DOHH2 (cell line): ENCODE results near the gene HSPB3.

ENCODE experiments used
- H3F3A ChIP-seq: fragments of 200-600 bp; sonication (generic), shearing (Covaris generic); 2 replicates; pipeline ENCODE4 v1.6.0; 2016; ENCODE audit warnings: antibody characterized with exemption, mild to moderate bottlenecking; ENCODE audit not compliant: control insufficient read depth, insufficient read depth
- H3K27ac ChIP-seq: fragments of 200-600 bp; sonication (generic); 2 replicates; pipeline ENCODE4 v1.5.1; 2014; ENCODE audit warnings: low read depth, mild to moderate bottlenecking, low read length, moderate library complexity
- H3K27me3 ChIP-seq: fragments of 200-600 bp; sonication (generic); 2 replicates; pipeline ENCODE4 v1.6.1; 2014; ENCODE audit warnings: mild to moderate bottlenecking, low read length, mixed read lengths; ENCODE audit not compliant: control insufficient read depth
- H3K36me3 ChIP-seq: fragments of 200-600 bp; sonication (generic); 2 replicates; pipeline ENCODE4 v1.6.1; 2014; ENCODE audit warnings: mild to moderate bottlenecking, low read length, moderate library complexity, mixed read lengths; ENCODE audit not compliant: control insufficient read depth
- H3K4me1 ChIP-seq: fragments of 200-600 bp; sonication (generic); 2 replicates; pipeline ENCODE4 v1.6.1; 2014; ENCODE audit warnings: mild to moderate bottlenecking, low read length, mixed read lengths; ENCODE audit not compliant: control insufficient read depth
- H3K4me2 ChIP-seq: fragments of 200-600 bp; sonication (generic); 2 replicates; pipeline ENCODE4 v1.6.0; 2014; ENCODE audit warnings: mild to moderate bottlenecking, low read length, moderate library complexity
- H3K4me3 ChIP-seq: fragments of 200-600 bp; sonication (generic); 2 replicates; pipeline ENCODE4 v1.5.1; 2014; ENCODE audit warnings: mild to moderate bottlenecking, low read length, mixed read lengths
- H3K79me2 ChIP-seq: fragments of 200-600 bp; sonication (generic); 2 replicates; pipeline ENCODE4 v1.6.1; 2014; ENCODE audit warnings: mild to moderate bottlenecking, low read length, mixed read lengths; ENCODE audit not compliant: control insufficient read depth
- H3K9me2 ChIP-seq: fragments of 200-600 bp; sonication (generic); replicated peaks from 2 replicates; pipeline ENCODE4 v1.6.1; 2014; ENCODE audit warnings: mild to moderate bottlenecking, low read length, mixed read lengths; ENCODE audit not compliant: control insufficient read depth
- H3K9me3 ChIP-seq: fragments of 200-600 bp; sonication (generic); 2 replicates; pipeline ENCODE4 v1.6.1; 2014; ENCODE audit warnings: antibody characterized with exemption, low read length, mixed read lengths; ENCODE audit not compliant: control insufficient read depth, insufficient read depth
- H4K20me1 ChIP-seq: fragments of 200-600 bp; sonication (generic); 2 replicates; pipeline ENCODE4 v1.6.0; 2014; ENCODE audit warnings: low read depth, mild to moderate bottlenecking, antibody characterized with exemption, low read length, moderate library complexity; ENCODE audit not compliant: control insufficient read depth, insufficient read depth
- EZH2phosphoT487 ChIP-seq: fragments of 200-600 bp; sonication (generic); IDR thresholded peaks from 2 replicates; pipeline ENCODE4 v1.6.1; 2017; ENCODE audit warnings: borderline replicate concordance, mild to moderate bottlenecking, antibody characterized with exemption, low read length, moderate library complexity, mixed read lengths
- TF ChIP-seq, protein P1 (sequence below): fragments of 200-600 bp; sonication (generic); IDR thresholded peaks from one replicate; pipeline ENCODE4 v1.5.1; 2014; ENCODE audit warnings: antibody characterized with exemption, mild to moderate bottlenecking, low read depth, low read length; ENCODE audit not compliant: poor library complexity, severe bottlenecking

The HSPB3 gene

DNA sequence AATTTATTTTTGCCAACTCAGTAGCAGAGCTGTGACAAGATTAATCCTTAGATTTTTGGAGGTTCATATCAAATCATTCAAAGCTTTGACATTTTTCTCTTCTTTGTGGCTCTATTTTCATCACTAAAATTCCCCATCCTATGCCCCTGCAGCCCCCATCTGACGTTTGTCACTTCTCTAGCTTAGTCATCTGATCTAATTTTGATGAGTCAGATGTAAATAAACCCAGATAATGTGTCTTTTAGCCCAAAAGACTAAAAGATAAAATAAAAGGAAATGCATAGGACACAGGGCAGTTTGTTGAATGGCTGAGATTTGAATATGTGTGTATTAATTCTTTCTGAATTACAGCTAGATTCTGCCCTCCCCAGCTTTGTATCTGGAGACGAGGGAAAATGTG is 897 bp upstream of the HSPB3 start:
- no peaks in the 10 kb centered on the region for H3K9me2 ChIP-seq
- H3K27ac ChIP-seq: no peak overlapping the region
- H4K20me1 ChIP-seq: no peaks in the 10 kb centered on the region
- H3K27me3 ChIP-seq: peaks cover 9% of the 10 kb centered on the region
- H3K79me2 ChIP-seq: no peaks in the 10 kb centered on the region
- no peaks in the 10 kb centered on the region for H3K9me3 ChIP-seq
- H3K36me3 ChIP-seq: no peaks in the 10 kb centered on the region
- H3K4me1 ChIP-seq: no peaks in the 10 kb centered on the region
- no peaks in the 10 kb centered on the region for H3F3A ChIP-seq
- H3K4me2 ChIP-seq: no peak overlapping the region
- H3K4me3 ChIP-seq: no peak overlapping the region
- TF ChIP-seq, protein P1, sequence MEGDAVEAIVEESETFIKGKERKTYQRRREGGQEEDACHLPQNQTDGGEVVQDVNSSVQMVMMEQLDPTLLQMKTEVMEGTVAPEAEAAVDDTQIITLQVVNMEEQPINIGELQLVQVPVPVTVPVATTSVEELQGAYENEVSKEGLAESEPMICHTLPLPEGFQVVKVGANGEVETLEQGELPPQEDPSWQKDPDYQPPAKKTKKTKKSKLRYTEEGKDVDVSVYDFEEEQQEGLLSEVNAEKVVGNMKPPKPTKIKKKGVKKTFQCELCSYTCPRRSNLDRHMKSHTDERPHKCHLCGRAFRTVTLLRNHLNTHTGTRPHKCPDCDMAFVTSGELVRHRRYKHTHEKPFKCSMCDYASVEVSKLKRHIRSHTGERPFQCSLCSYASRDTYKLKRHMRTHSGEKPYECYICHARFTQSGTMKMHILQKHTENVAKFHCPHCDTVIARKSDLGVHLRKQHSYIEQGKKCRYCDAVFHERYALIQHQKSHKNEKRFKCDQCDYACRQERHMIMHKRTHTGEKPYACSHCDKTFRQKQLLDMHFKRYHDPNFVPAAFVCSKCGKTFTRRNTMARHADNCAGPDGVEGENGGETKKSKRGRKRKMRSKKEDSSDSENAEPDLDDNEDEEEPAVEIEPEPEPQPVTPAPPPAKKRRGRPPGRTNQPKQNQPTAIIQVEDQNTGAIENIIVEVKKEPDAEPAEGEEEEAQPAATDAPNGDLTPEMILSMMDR: no peak
- TF ChIP-seq EZH2phosphoT487: no peak

DNA sequence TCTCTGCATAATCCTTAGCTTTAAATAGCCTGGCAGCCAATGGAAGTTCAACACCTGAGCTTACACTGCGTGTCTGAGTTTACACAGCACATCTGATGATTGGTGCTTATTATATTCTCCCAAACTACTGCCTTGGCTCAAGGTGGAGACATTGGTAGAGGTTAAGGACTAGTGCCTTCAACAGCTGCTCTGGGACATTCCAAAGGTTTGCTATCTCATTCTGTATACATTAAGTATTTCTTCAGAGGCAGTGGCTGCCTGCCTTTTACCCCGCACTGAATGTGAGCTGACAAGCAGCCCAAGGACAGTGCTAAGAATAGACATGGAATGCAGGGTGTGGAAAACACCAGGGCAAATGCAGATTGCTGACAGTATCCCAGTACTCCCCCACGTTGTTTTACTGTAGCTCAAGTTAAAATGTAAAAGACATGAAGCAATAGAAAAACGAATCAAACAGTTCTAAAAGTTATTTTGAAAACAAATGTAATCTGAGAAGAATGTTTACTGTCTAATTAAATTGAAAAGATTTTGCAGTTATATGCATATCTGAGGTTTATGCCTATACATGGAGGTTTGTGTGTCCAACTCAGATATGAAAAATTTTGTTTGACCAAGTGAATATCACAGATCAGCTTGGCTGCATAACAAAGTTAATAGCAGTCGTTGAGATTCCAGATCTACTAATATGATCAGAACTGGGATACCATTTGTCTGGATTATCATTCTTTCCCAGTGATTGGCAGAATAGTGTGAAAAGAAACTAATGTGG is 1.8 kb downstream of the HSPB3 start:
- Histone ChIP-seq H3K9me3 (no peaks in the 10 kb centered on the region), H3K36me3 (no peaks in the 10 kb centered on the region), H4K20me1 (no peaks in the 10 kb centered on the region), H3K4me2 (no peak overlapping the region), H3K27ac (no peak overlapping the region), H3K79me2 (no peaks in the 10 kb centered on the region), H3K9me2 (no peaks in the 10 kb centered on the region), H3F3A (no peaks in the 10 kb centered on the region), H3K4me3 (no peak overlapping the region), H3K27me3 (peaks cover 5% of the 10 kb centered on the region; the same call in 1 of the 2 replicates), H3K4me1 (no peaks in the 10 kb centered on the region)
- TF ChIP-seq, protein P1: no peak
- TF ChIP-seq EZH2phosphoT487: no peak

DNA sequence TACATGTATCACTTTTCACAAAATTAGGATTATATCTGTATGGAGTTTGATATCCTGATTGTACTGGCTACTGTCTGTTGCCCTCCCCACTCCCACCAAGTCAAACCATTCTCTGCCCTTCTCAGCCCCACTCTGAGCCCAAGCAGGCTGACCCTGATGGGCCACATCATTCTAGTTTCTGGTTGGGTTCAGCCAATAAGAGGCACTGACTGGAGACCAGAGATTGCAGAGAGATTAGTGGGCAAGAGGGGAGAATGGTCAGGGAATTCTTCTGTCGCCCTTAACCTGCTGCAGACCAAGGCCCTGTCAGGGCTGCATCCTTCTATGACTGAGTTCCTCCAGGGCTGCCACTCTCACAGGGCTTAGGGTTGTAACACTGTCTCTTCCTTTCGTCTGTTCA is 2.7 kb downstream of the HSPB3 start:
- no peaks in the 10 kb centered on the region for H3K36me3 ChIP-seq
- no peak overlapping the region for H3K4me2 ChIP-seq
- H3K4me1 ChIP-seq: no peaks in the 10 kb centered on the region
- no peak overlapping the region for H3K27ac ChIP-seq
- no peaks in the 10 kb centered on the region for H3K79me2 ChIP-seq
- TF ChIP-seq, protein P1: no peak
- no peak for TF ChIP-seq EZH2phosphoT487
- H3K4me3 ChIP-seq: no peak overlapping the region
- H3K9me3 ChIP-seq: peaks cover 5% of the 10 kb centered on the region; the same call in 1 of the 2 replicates
- H4K20me1 ChIP-seq: no peaks in the 10 kb centered on the region
- no peaks in the 10 kb centered on the region for H3F3A ChIP-seq
- no peaks in the 10 kb centered on the region for H3K9me2 ChIP-seq
- H3K27me3 ChIP-seq: peaks cover 5% of the 10 kb centered on the region; the same call in 1 of the 2 replicates
